Chondrocyte (in vitro differentiated cells): Measurements from ENCODE around the gene PLEKHA5. TPM values are rescaled to one million over a fixed set of nuclear protein-coding genes. Genes with fewer than 3 reads are reported as not detected.

Experiments
- DNase-seq: peaks from one replicate; pipeline ENCODE4 v3.0.0; 2021; ENCODE audit warnings: mixed read lengths, low spot score
- H3K27ac Mint-ChIP-seq: one replicate; pipeline ENCODE4 v1.8.0; 2021; ENCODE audit warnings: mild to moderate bottlenecking, moderate library complexity, mixed read lengths; ENCODE audit not compliant: unreplicated experiment
- H3K27me3 Mint-ChIP-seq: 2 replicates; pipeline ENCODE4 v1.8.0; 2021; ENCODE audit warnings: low read depth, mixed read lengths
- H3K36me3 Mint-ChIP-seq: 2 replicates; pipeline ENCODE4 v1.8.0; 2021; ENCODE audit warnings: low read depth, mixed read lengths
- H3K4me1 Mint-ChIP-seq: 2 replicates; pipeline ENCODE4 v1.8.0; 2021; ENCODE audit warnings: low read depth, mild to moderate bottlenecking, mixed read lengths
- H3K4me3 Mint-ChIP-seq: one replicate; pipeline ENCODE4 v1.8.0; 2021; ENCODE audit warnings: mild to moderate bottlenecking, moderate library complexity, mixed read lengths; ENCODE audit not compliant: unreplicated experiment
- H3K9me3 Mint-ChIP-seq: 2 replicates; pipeline ENCODE4 v1.8.0; 2021; ENCODE audit warnings: low read depth, mixed read lengths
- CTCF ChIP-seq: fragments of 200-600 bp; sonication (generic); IDR thresholded peaks from 2 replicates; pipeline ENCODE4 v1.5.0; 2021; ENCODE audit warnings: antibody characterized with exemption, mild to moderate bottlenecking, moderate library complexity
- total RNA-seq: library from RNA; stranded (reverse); gene quantifications from 3 replicates; pipeline ENCODE4 v1.2.1, GENCODE V29; 2021

PLEKHA5 gene
- total RNA-seq, 1 donor from 2014 or later = 8.9 TPM

- Mint-ChIP-seq H3K4me3 (no peak overlapping the region), H3K27ac (no peak overlapping the region)
These were observed 14.2 kb upstream of the PLEKHA5 start for GRCh38 chr12:19115285-19115684.

GRCh38 chr12:19119440-19119839, 10.1 kb upstream of the PLEKHA5 start:
- TF ChIP-seq CTCF = no peak
- H3K4me1 Mint-ChIP-seq = no peaks in the 10 kb centered on the region
- no peak overlapping the region for H3K4me3 Mint-ChIP-seq
- H3K27ac Mint-ChIP-seq = no peak overlapping the region
- no peak for DNase-seq
- no peaks in the 10 kb centered on the region for H3K36me3 Mint-ChIP-seq
- no peaks in the 10 kb centered on the region for H3K9me3 Mint-ChIP-seq
- no peaks in the 10 kb centered on the region for H3K27me3 Mint-ChIP-seq

More at GRCh38 chr12:19115285-19115684, 14.2 kb upstream of the PLEKHA5 start:
- no peak for DNase-seq
- no peaks in the 10 kb centered on the region for H3K9me3 Mint-ChIP-seq
- TF ChIP-seq CTCF = no peak
- no peaks in the 10 kb centered on the region for H3K27me3 Mint-ChIP-seq
- H3K4me1 Mint-ChIP-seq = no peaks in the 10 kb centered on the region
- no peaks in the 10 kb centered on the region for H3K36me3 Mint-ChIP-seq

GRCh38 chr12:19120795-19121194, 8.7 kb upstream of the PLEKHA5 start:
- DNase-seq = no peak
- Mint-ChIP-seq H3K36me3 (no peaks in the 10 kb centered on the region), H3K9me3 (no peaks in the 10 kb centered on the region), H3K4me3 (no peak overlapping the region), H3K27ac (no peak overlapping the region), H3K4me1 (no peaks in the 10 kb centered on the region), H3K27me3 (no peaks in the 10 kb centered on the region)
- no peak for TF ChIP-seq CTCF

- DNase-seq = no peak
- Mint-ChIP-seq H3K36me3 (no peaks in the 10 kb centered on the region), H3K4me3 (no peak overlapping the region), H3K27me3 (no peaks in the 10 kb centered on the region), H3K27ac (no peak overlapping the region), H3K4me1 (no peaks in the 10 kb centered on the region), H3K9me3 (no peaks in the 10 kb centered on the region)
- TF ChIP-seq CTCF = no peak
These were observed 8.0 kb upstream of the PLEKHA5 start for GRCh38 chr12:19121449-19122018.

GRCh38 chr12:19125325-19125724, 4.2 kb upstream of the PLEKHA5 start:
- H3K27ac Mint-ChIP-seq = no peak overlapping the region
- peaks cover 6% of the 10 kb centered on the region for H3K36me3 Mint-ChIP-seq
- H3K9me3 Mint-ChIP-seq = peaks cover 17% of the 10 kb centered on the region
- no peak overlapping the region for H3K4me3 Mint-ChIP-seq
- no peaks in the 10 kb centered on the region for H3K27me3 Mint-ChIP-seq
- no peak for TF ChIP-seq CTCF
- DNase-seq = no peak
- no peaks in the 10 kb centered on the region for H3K4me1 Mint-ChIP-seq
